SU-DHL-6 (cell line): ENCODE results near the gene DLG4.

Experiments
- H2AFZ ChIP-seq: fragments of 200-600 bp; sonication (generic); 2 replicates; pipeline ENCODE4 v1.6.1; 2014; ENCODE audit warnings: low read depth, mild to moderate bottlenecking, moderate library complexity, mixed read lengths, antibody characterized with exemption, low read length; ENCODE audit not compliant: severe bottlenecking
- H3F3A ChIP-seq: fragments of 200-600 bp; shearing (Covaris generic); 2 replicates; pipeline ENCODE4 v1.6.0; 2016; ENCODE audit warnings: antibody characterized with exemption, mild to moderate bottlenecking; ENCODE audit not compliant: insufficient read depth
- H3K27ac ChIP-seq: fragments of 200-600 bp; sonication (generic); 2 replicates; pipeline ENCODE4 v1.5.1; 2016; ENCODE audit warnings: low read depth, mild to moderate bottlenecking, low read length, moderate library complexity, mixed read lengths
- H3K27me3 ChIP-seq: fragments of 200-600 bp; sonication (generic), shearing (Covaris generic); 2 replicates; pipeline ENCODE4 v1.6.0; 2014; ENCODE audit warnings: mild to moderate bottlenecking, low read length
- H3K36me3 ChIP-seq: fragments of 200-600 bp; sonication (generic); 2 replicates; pipeline ENCODE4 v1.6.1; 2014; ENCODE audit warnings: mild to moderate bottlenecking, low read length, mixed read lengths
- H3K4me2 ChIP-seq: fragments of 300-600, 200-600 bp; shearing (Covaris generic), sonication (generic); 2 replicates; pipeline ENCODE4 v1.6.0; 2014; ENCODE audit warnings: low read length, low read depth, mild to moderate bottlenecking; ENCODE audit not compliant: poor library complexity, severe bottlenecking
- H3K4me3 ChIP-seq: fragments of 200-600 bp; sonication (generic); 2 replicates; pipeline ENCODE4 v1.5.1; 2014; ENCODE audit warnings: antibody characterized with exemption, low read length, mild to moderate bottlenecking, mixed read lengths; ENCODE audit not compliant: insufficient read depth, poor library complexity, severe bottlenecking
- H3K79me2 ChIP-seq: fragments of 200-600 bp; sonication (generic); 2 replicates; pipeline ENCODE4 v1.6.1; 2014; ENCODE audit warnings: mild to moderate bottlenecking, low read length, moderate library complexity; ENCODE audit not compliant: insufficient read depth
- H3K9ac ChIP-seq: fragments of 200-600 bp; sonication (generic); 2 replicates; pipeline ENCODE4 v1.7.0; 2014; ENCODE audit warnings: mild to moderate bottlenecking, low read length
- H3K9me2 ChIP-seq: fragments of 200-600 bp; sonication (generic); replicated peaks from 2 replicates; pipeline ENCODE4 v1.6.1; 2014; ENCODE audit warnings: low read length; ENCODE audit not compliant: insufficient read depth
- H3K9me3 ChIP-seq: fragments of 200-600 bp; sonication (generic); 2 replicates; pipeline ENCODE4 v1.6.1; 2014; ENCODE audit warnings: low read length, mixed read lengths; ENCODE audit not compliant: insufficient read depth
- H4K20me1 ChIP-seq: fragments of 200-600 bp; sonication (generic); 2 replicates; pipeline ENCODE4 v1.6.1; 2014; ENCODE audit warnings: low read depth, mild to moderate bottlenecking, antibody characterized with exemption, low read length, moderate library complexity, mixed read lengths
- EZH2phosphoT487 ChIP-seq: fragments of 200-600 bp; sonication (generic), shearing (Covaris generic); conservative IDR thresholded peaks from 2 replicates; pipeline ENCODE4 v1.6.1; 2018; ENCODE audit warnings: mild to moderate bottlenecking, antibody characterized with exemption, low read length, moderate library complexity, mixed read lengths
- TF ChIP-seq, protein P1 (sequence below): fragments of 200-600 bp; sonication (generic); IDR thresholded peaks from one replicate; pipeline ENCODE4 v1.5.1; 2017; ENCODE audit warnings: antibody characterized with exemption, mild to moderate bottlenecking, low read length, moderate library complexity; ENCODE audit not compliant: insufficient read depth, poor library complexity, severe bottlenecking

The DLG4 gene

GRCh38 chr17:7224110-7224509, 4.5 kb upstream of the DLG4 start:
- Histone ChIP-seq H3K9me2 (no peaks in the 10 kb centered on the region), H3K36me3 (no peaks in the 10 kb centered on the region), H3K79me2 (no peaks in the 10 kb centered on the region), H3K9me3 (no peaks in the 10 kb centered on the region), H4K20me1 (no peaks in the 10 kb centered on the region), H3K27ac (no peak overlapping the region), H2AFZ (no peak overlapping the region), H3K9ac (no peak overlapping the region), H3K4me2 (no peak overlapping the region), H3F3A (peaks cover 11% of the 10 kb centered on the region; the same call in 1 of the 2 replicates), H3K4me3 (no peak overlapping the region), H3K27me3 (no peaks in the 10 kb centered on the region)
- TF ChIP-seq, protein P1, sequence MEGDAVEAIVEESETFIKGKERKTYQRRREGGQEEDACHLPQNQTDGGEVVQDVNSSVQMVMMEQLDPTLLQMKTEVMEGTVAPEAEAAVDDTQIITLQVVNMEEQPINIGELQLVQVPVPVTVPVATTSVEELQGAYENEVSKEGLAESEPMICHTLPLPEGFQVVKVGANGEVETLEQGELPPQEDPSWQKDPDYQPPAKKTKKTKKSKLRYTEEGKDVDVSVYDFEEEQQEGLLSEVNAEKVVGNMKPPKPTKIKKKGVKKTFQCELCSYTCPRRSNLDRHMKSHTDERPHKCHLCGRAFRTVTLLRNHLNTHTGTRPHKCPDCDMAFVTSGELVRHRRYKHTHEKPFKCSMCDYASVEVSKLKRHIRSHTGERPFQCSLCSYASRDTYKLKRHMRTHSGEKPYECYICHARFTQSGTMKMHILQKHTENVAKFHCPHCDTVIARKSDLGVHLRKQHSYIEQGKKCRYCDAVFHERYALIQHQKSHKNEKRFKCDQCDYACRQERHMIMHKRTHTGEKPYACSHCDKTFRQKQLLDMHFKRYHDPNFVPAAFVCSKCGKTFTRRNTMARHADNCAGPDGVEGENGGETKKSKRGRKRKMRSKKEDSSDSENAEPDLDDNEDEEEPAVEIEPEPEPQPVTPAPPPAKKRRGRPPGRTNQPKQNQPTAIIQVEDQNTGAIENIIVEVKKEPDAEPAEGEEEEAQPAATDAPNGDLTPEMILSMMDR = no peak

GRCh38 chr17:7223375-7223774, 3.7 kb upstream of the DLG4 start:
- no peak overlapping the region for H3K4me3 ChIP-seq
- H3K36me3 ChIP-seq = no peaks in the 10 kb centered on the region
- peaks cover 11% of the 10 kb centered on the region; the same call in 1 of the 2 replicates for H3F3A ChIP-seq
- H3K79me2 ChIP-seq = no peaks in the 10 kb centered on the region
- no peak overlapping the region for H3K4me2 ChIP-seq
- no peaks in the 10 kb centered on the region for H3K27me3 ChIP-seq
- no peak overlapping the region for H3K9ac ChIP-seq
- H4K20me1 ChIP-seq = no peaks in the 10 kb centered on the region
- no peaks in the 10 kb centered on the region for H3K9me3 ChIP-seq
- H3K9me2 ChIP-seq = no peaks in the 10 kb centered on the region
- TF ChIP-seq, protein P1 = no peak
- no peak for TF ChIP-seq EZH2phosphoT487
- no peak overlapping the region for H3K27ac ChIP-seq
- H2AFZ ChIP-seq = no peak overlapping the region

DNA sequence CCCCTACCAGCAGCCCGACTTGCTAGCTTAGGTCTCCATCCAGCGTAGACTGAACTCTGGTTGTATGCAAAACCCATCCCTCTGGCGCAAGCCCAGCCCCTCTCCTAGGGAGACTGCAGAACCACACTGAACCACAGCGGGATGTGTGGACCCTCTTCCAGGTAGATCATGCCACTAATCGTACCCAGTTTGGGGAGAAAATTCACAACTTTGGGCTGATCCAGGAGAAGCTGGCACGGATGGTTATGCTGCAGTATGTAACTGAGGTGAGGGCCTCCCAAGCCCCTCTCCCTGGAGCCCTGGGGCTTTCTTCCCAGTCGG, 3.3 kb upstream of the DLG4 start:
- no peaks in the 10 kb centered on the region for H3K79me2 ChIP-seq
- no peaks in the 10 kb centered on the region for H3K27me3 ChIP-seq
- no peak overlapping the region for H3K27ac ChIP-seq
- H3K9me2 ChIP-seq = no peaks in the 10 kb centered on the region
- TF ChIP-seq, protein P1 = no peak
- no peak for TF ChIP-seq EZH2phosphoT487
- no peak overlapping the region for H3K9ac ChIP-seq
- H3K4me3 ChIP-seq = no peak overlapping the region
- no peaks in the 10 kb centered on the region for H3K36me3 ChIP-seq
- no peaks in the 10 kb centered on the region for H4K20me1 ChIP-seq
- peaks cover 11% of the 10 kb centered on the region; the same call in 1 of the 2 replicates for H3F3A ChIP-seq
- no peak overlapping the region for H2AFZ ChIP-seq
- H3K9me3 ChIP-seq = no peaks in the 10 kb centered on the region
- H3K4me2 ChIP-seq = no peak overlapping the region
